Inflammatory macrophage treated with lipopolysaccharide for 4 hours (primary cell): ENCODE results near the gene WBP2NL.

Experiments used
- DNase-seq: peaks from one replicate; pipeline ENCODE4 v3.0.0-alpha.2; 2020

WBP2NL gene

GRCh38 chr22:42074132-42074811 is 75.7 kb downstream of the WBP2NL start, which contains the start of gene PHETA2:
Gene PHETA2, plus strand, starts transcription at chr22:42074248. Its CDS starts 3,046 bp downstream, at chr22:42077294.
- DNase-seq, result peak; percentile 31

DNA sequence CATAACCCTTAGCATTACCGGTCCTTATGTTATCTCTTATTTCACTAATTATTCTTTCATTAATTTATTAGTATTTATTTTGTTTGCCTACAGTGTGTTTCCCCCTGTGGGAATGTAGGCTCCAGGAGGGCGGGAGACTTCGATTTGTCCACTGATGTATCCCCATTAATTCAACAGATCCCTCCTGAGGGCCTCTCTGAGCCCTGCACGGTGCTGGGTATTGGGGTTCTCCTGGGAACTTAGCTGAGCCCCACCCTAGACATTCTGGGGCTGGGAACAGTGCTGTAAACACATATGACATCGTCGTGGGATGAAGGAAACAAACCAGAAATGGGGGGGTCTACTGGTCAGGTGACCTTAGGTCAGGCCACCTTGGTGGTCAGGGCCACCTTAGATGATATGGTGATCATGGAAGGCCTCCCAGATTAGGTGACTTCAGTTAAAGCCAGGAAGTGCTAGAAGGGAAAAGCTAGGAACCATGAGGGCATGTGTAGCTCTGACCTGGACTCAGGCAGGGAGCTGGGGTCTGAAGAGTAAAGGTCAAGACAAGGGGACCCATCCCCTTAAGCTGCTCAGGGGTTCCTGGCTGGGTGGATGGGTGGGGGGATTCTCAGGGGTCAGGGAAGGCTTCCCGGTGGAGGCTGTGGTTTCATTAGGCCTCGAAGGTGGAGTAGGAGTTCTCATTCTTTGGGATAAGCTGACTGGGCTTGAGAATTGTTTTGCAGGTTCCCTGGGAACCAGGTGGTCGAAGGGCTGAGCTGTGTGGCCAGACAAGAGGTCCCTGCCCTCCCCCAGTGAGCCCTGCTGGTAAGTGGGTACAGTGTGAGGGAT is 76.5 kb downstream of the WBP2NL start:
- DNase-seq, result no peak

- DNase-seq, result no peak
Measured at GRCh38 chr22:42076764-42077485, 78.3 kb downstream of the WBP2NL start.

- DNase-seq, result no peak
Measured at GRCh38 chr22:42077486-42078125, 79.0 kb downstream of the WBP2NL start.
